GM13976 (cell line): ENCODE results near the gene PCP2.

Source experiments
- DNase-seq: peaks from one replicate; pipeline ENCODE4 v3.0.0; 2012; ENCODE audit warnings: low spot score
- in situ Hi-C: fragments of 300-500 bp; cut with MboI; formaldehyde crosslinking; loops from one replicate; pipeline ENCODE4 v1.12.0; 2022; ENCODE audit warnings: low sequenced_read_pairs, mixed read lengths, inconsistent platforms; ENCODE audit not compliant: unreplicated experiment
- TF ChIP-seq, protein P1 (sequence below): IDR thresholded peaks from 2 replicates; pipeline ENCODE4 v1.5.1; 2012; ENCODE audit warnings: borderline replicate concordance, mild to moderate bottlenecking; ENCODE audit not compliant: insufficient read depth; ENCODE audit errors: extremely low read depth, missing control alignments, control extremely low read depth

PCP2 gene

DNA sequence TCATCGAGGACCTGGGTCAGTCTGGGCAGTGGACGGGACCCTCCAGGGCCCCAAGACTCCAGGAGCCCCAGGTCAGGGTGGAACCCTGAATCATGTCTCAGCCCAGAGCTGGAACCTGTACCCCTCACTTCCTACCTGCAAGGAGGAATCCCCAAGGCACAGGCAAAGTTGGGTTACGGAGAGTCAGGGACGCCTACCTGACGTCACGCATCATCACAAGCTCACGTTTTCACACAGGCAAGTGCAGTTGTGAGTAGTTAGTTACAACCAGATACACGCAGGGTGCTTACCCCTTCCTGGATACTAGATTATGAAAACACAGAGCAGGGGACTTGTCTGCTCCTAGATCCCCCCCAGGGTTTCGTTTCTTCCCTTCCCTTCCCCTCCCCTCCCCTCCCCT, 37.3 kb upstream of the PCP2 start:
- DNase-seq: no peak
- TF ChIP-seq, protein P1, sequence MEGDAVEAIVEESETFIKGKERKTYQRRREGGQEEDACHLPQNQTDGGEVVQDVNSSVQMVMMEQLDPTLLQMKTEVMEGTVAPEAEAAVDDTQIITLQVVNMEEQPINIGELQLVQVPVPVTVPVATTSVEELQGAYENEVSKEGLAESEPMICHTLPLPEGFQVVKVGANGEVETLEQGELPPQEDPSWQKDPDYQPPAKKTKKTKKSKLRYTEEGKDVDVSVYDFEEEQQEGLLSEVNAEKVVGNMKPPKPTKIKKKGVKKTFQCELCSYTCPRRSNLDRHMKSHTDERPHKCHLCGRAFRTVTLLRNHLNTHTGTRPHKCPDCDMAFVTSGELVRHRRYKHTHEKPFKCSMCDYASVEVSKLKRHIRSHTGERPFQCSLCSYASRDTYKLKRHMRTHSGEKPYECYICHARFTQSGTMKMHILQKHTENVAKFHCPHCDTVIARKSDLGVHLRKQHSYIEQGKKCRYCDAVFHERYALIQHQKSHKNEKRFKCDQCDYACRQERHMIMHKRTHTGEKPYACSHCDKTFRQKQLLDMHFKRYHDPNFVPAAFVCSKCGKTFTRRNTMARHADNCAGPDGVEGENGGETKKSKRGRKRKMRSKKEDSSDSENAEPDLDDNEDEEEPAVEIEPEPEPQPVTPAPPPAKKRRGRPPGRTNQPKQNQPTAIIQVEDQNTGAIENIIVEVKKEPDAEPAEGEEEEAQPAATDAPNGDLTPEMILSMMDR: no peak
- in situ Hi-C loops: loop anchor here (25.0 kb wide), 1 partner anchor 308 kb away; no protein-coding TSS in a partner anchor

- in situ Hi-C loops: loop anchor here (25.0 kb wide), 1 partner anchor 308 kb away; no protein-coding TSS in a partner anchor
- DNase-seq: no peak
- TF ChIP-seq, protein P1: no peak
Observed at GRCh38 chr19:7670150-7670783, 36.7 kb upstream of the PCP2 start.

DNA sequence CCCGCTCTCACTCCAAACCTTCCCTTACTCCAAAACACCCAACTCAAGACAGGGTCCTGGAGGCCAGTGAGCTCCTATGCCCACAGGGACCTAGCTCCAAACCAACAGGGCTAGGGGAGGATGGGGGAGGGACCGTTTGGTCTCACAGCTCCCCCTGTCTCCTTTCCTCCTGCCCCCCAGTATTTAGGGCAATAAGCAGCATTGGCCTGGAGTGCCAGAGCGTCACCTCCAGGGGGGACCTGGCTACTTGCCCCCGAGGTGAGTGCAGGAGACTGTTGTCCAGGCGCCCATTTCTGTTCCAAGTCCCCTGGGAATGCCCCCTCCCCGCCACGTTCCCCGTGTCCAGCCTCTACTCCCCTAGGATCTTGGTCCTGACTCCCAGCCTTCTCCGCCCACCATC, 36.1 kb upstream of the PCP2 start:
- in situ Hi-C loops: loop anchor here (25.0 kb wide), 1 partner anchor 307 kb away; no protein-coding TSS in a partner anchor
- TF ChIP-seq, protein P1: no peak
- no peak for DNase-seq

GRCh38 chr19:7668842-7669241, 35.3 kb upstream of the PCP2 start, which contains the start of gene RETN:
Gene RETN (plus strand): TSS chr19:7669049. CDS start chr19:7669327, 278 bp downstream.
- no peak for DNase-seq
- TF ChIP-seq, protein P1: no peak
- in situ Hi-C loops: loop anchor here (25.0 kb wide), 1 partner anchor 307 kb away; no protein-coding TSS in a partner anchor

- in situ Hi-C loops: loop anchor here (25.0 kb wide), 1 partner anchor 303 kb away; no protein-coding TSS in a partner anchor
- DNase-seq: no peak
- TF ChIP-seq, protein P1: no peak
Observed at GRCh38 chr19:7665076-7665475, 31.6 kb upstream of the PCP2 start.

GRCh38 chr19:7663706-7664105, 30.2 kb upstream of the PCP2 start:
- no peak for DNase-seq
- in situ Hi-C loops: loop anchor here (25.0 kb wide), 1 partner anchor 301 kb away; no protein-coding TSS in a partner anchor
- TF ChIP-seq, protein P1: no peak

DNA sequence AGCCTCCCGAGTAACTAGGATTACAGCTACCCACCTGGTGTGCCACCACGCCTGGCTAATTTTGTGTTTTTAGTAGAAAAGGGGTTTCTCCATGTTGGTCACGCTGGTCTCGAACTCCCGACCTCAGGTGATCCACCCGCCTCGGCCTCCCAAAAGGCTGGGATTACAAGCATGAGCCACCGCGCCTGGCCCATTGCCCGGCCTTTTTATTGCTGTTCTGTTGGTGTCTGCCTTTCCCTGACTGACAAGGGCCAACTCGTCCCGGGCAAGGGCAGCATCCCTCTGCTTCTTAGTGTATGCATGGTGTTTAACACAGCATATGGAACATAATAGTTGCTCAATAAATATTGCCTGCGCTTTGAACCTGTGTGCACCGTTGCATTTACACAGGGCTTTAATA, 29.1 kb upstream of the PCP2 start:
- TF ChIP-seq, protein P1: no peak
- DNase-seq: no peak

More for the DNA sequence above, 29.1 kb upstream of the PCP2 start:
- in situ Hi-C loops: loop anchor here (25.0 kb wide), 1 partner anchor 300 kb away; no protein-coding TSS in a partner anchor
